Ascending aorta (tissue), 2 donors: ENCODE data around the gene PSTPIP1. TPM values are rescaled to one million over a fixed set of nuclear protein-coding genes. Genes with fewer than 3 reads are reported as not detected.

Source experiments
- DNase-seq, 2 donors: peaks; one replicate each; pipeline ENCODE4 v3.0.0-alpha.2; 2019; ENCODE audit warnings: low spot score in 2 of 2
- H3K27ac ChIP-seq, 2 donors: fragments of 200-600 bp; sonication (generic); one replicate each; pipeline ENCODE4 v1.5.1; 2016 to 2017; ENCODE audit warnings: mild to moderate bottlenecking in 1 of 2
- H3K27me3 ChIP-seq: fragments of 200-600 bp; sonication (generic); one replicate; pipeline ENCODE4 v1.5.1; 2017
- H3K36me3 ChIP-seq, 2 donors: fragments of 200-600 bp; sonication (generic); one replicate each; pipeline ENCODE4 v1.5.1; 2016
- H3K4me1 ChIP-seq, 2 donors: fragments of 200-600 bp; sonication (generic); one replicate each; pipeline ENCODE4 v1.5.1; 2016 to 2017; ENCODE audit warnings: mild to moderate bottlenecking in 1 of 2
- H3K4me3 ChIP-seq, 2 donors: fragments of 200-600 bp; sonication (generic); one replicate each; pipeline ENCODE4 v1.5.1; 2016 to 2017; ENCODE audit warnings: mild to moderate bottlenecking in 1 of 2
- H3K9me3 ChIP-seq, 2 donors: fragments of 200-600 bp; sonication (generic); one replicate each; pipeline ENCODE4 v1.5.1; 2016
- intact Hi-C: fragments of 100-400 bp; cut with DNase I; formaldehyde crosslinking; loops from one replicate; pipeline ENCODE4 v1.15.1; 2023
- total RNA-seq: library from RNA; depleted of rRNA; stranded (reverse); fragments of >200 nt; gene quantifications from one replicate; pipeline ENCODE4 v1.1.0, GENCODE V29; 2016
- TF ChIP-seq, protein P1 (sequence below), 3 experiments: fragments of 200-600 bp in 2 of 3; fragments of 450-650 bp in 1 of 3; sonication (generic) in 2 of 3; IDR thresholded peaks; one replicate each; pipeline ENCODE4 v1.5.1; 2016 to 2019; ENCODE audit warnings: antibody characterized with exemption in 3 of 3, mild to moderate bottlenecking in 1 of 3, moderate library complexity in 1 of 3

Gene PSTPIP1
- total RNA-seq, 1 donor from 2014 or later: 14.6 TPM

- Histone ChIP-seq H3K36me3 (peaks cover 0 to 5% of the 10 kb centered on the region in 2 donors), H3K4me1 (no peaks in the 10 kb centered on the region), H3K9me3 (no peaks in the 10 kb centered on the region), H3K27me3 (no peaks in the 10 kb centered on the region), H3K27ac (peak overlapping the region in 1 of 2 donors; percentile 18), H3K4me3 (no peak overlapping the region)
- DNase-seq: peak in 1 of 2 donors; percentile 60
- intact Hi-C loops: loop anchor here (2.0 kb wide), 1 partner anchor 517 kb away; no protein-coding TSS in a partner anchor
- TF ChIP-seq, protein P1, sequence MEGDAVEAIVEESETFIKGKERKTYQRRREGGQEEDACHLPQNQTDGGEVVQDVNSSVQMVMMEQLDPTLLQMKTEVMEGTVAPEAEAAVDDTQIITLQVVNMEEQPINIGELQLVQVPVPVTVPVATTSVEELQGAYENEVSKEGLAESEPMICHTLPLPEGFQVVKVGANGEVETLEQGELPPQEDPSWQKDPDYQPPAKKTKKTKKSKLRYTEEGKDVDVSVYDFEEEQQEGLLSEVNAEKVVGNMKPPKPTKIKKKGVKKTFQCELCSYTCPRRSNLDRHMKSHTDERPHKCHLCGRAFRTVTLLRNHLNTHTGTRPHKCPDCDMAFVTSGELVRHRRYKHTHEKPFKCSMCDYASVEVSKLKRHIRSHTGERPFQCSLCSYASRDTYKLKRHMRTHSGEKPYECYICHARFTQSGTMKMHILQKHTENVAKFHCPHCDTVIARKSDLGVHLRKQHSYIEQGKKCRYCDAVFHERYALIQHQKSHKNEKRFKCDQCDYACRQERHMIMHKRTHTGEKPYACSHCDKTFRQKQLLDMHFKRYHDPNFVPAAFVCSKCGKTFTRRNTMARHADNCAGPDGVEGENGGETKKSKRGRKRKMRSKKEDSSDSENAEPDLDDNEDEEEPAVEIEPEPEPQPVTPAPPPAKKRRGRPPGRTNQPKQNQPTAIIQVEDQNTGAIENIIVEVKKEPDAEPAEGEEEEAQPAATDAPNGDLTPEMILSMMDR (IDR thresholded peaks at IDR 0.05): no peak
Observed at GRCh38 chr15:77025941-77026411, 31.1 kb downstream of the PSTPIP1 start.

GRCh38 chr15:77026501-77027110 lies 31.7 kb downstream of the PSTPIP1 start:
- no peaks in the 10 kb centered on the region for H3K27me3 ChIP-seq
- H3K4me1 ChIP-seq: no peaks in the 10 kb centered on the region
- peak overlapping the region in 1 of 2 donors; percentile 18 for H3K27ac ChIP-seq
- TF ChIP-seq, protein P1 (IDR thresholded peaks at IDR 0.05): no peak
- H3K9me3 ChIP-seq: no peaks in the 10 kb centered on the region
- intact Hi-C loops: no loop called here
- peaks cover 0 to 5% of the 10 kb centered on the region in 2 donors for H3K36me3 ChIP-seq
- DNase-seq: peak in 1 of 2 donors; percentile 50
- H3K4me3 ChIP-seq: no peak overlapping the region

DNA sequence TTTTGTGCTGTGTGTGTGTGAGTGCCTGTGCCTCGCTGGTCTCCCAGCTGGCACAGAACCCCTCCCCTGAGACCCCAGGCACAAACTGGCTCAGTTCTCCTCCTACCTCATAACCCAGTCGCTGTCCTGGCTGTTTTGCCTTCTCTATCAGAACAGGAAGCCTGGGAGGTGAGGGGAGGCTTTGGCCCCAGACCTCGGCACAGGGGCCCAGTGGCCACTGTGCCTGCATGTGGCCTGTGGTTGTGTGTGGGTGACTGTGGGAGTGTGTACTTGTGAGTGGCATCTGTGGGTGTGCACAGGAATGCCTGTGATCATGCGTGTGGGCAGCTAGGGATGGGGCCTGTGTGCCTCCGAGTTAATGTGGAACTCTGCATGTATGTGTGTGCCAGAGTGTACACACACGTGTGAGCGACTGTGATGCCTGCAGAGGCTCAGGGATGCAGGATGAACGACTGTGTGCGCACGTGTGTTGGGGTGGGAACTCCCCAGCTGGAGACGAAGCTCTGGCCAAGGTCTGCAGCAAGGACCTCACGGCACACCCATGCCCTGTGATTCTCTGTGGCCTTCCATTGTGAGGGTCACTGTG lies 32.3 kb downstream of the PSTPIP1 start:
- H3K4me1 ChIP-seq: no peaks in the 10 kb centered on the region
- H3K9me3 ChIP-seq: no peaks in the 10 kb centered on the region
- peaks cover 0 to 5% of the 10 kb centered on the region in 2 donors for H3K36me3 ChIP-seq
- H3K27me3 ChIP-seq: no peaks in the 10 kb centered on the region
- peak in 1 of 2 donors; percentile 44 for DNase-seq
- TF ChIP-seq, protein P1 (IDR thresholded peaks at IDR 0.05): no peak
- intact Hi-C loops: no loop called here
- H3K4me3 ChIP-seq: no peak overlapping the region
- H3K27ac ChIP-seq: no peak overlapping the region

- peak in 1 of 2 donors; percentile 55 for DNase-seq
- intact Hi-C loops: no loop called here
- no peak overlapping the region for H3K4me3 ChIP-seq
- peaks cover 0 to 5% of the 10 kb centered on the region in 2 donors for H3K36me3 ChIP-seq
- no peaks in the 10 kb centered on the region for H3K4me1 ChIP-seq
- TF ChIP-seq, protein P1 (IDR thresholded peaks at IDR 0.05): no peak
- no peaks in the 10 kb centered on the region for H3K27me3 ChIP-seq
- H3K27ac ChIP-seq: no peak overlapping the region
- no peaks in the 10 kb centered on the region for H3K9me3 ChIP-seq
Observed at GRCh38 chr15:77027697-77028450, 32.9 kb downstream of the PSTPIP1 start.

DNA sequence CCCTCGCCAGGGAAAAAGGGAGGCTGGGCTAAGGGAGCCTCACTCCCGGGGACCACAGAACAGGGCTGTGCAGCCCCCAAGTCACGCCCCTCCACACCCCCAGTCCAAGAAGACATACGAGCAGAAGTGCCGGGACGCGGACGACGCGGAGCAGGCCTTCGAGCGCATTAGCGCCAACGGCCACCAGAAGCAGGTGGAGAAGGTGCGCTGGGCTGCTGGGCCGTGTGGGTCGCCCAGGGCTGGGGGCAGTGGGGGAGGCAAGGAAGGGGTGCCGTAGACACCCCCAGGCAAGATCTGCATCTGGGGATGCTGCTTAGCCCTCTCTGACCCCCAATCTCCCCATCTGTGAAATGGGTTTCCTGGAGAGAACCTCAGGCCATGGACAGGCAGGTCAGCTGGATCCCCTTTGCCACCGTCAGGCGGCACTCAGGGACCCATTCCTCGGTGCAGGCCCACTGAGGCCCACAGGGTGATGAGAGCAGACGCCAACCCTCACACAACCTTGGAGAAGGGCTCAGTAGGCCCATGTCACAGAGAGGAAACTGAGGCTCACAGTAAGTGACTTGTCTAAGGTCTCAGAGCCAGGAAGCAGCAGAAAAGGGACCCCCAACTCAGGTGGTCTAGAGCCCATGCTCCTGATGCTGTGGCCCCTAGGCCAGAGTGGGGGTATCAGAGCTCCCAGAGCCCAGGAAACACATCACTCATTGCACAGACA lies 33.7 kb downstream of the PSTPIP1 start:
- no peak overlapping the region for H3K4me3 ChIP-seq
- intact Hi-C loops: no loop called here
- H3K9me3 ChIP-seq: no peaks in the 10 kb centered on the region
- H3K27ac ChIP-seq: no peak overlapping the region
- TF ChIP-seq, protein P1 (IDR thresholded peaks at IDR 0.05): no peak
- DNase-seq: peak in 1 of 2 donors; percentile 55
- peaks cover 0 to 5% of the 10 kb centered on the region in 2 donors for H3K36me3 ChIP-seq
- no peaks in the 10 kb centered on the region for H3K4me1 ChIP-seq
- H3K27me3 ChIP-seq: no peaks in the 10 kb centered on the region
